KOPT-K1 (cell line): ENCODE measurements around the gene EXOC2.

Experiments
- H3K27ac ChIP-seq: fragments of 200-600 bp; sonication (generic); 2 replicates; pipeline ENCODE4 v1.5.1; 2016; ENCODE audit warnings: antibody characterized with exemption, mild to moderate bottlenecking, low read depth, low read length; ENCODE audit not compliant: poor library complexity, severe bottlenecking
- H3K36me3 ChIP-seq: fragments of 200-600 bp; sonication (generic); 2 replicates; pipeline ENCODE4 v1.5.1; 2017; ENCODE audit warnings: antibody characterized with exemption, mild to moderate bottlenecking, low read length, moderate library complexity; ENCODE audit not compliant: insufficient read depth
- H3K9me3 ChIP-seq: fragments of 200-600 bp; sonication (generic); 2 replicates; pipeline ENCODE4 v1.5.1; 2017; ENCODE audit warnings: antibody characterized with exemption, low read length, mild to moderate bottlenecking; ENCODE audit not compliant: insufficient read depth, poor library complexity, severe bottlenecking

The EXOC2 gene

GRCh38 chr6:490251-491037 is 202.5 kb downstream of the EXOC2 start:
- Histone ChIP-seq H3K36me3 (peaks cover 14% of the 10 kb centered on the region), H3K27ac (peak overlapping the region; percentile 32)

GRCh38 chr6:489762-490161 is 203.2 kb downstream of the EXOC2 start:
- peaks cover 5% of the 10 kb centered on the region for H3K9me3 ChIP-seq
- peaks cover 14% of the 10 kb centered on the region for H3K36me3 ChIP-seq
- no peak overlapping the region for H3K27ac ChIP-seq

More at GRCh38 chr6:490251-491037, 202.5 kb downstream of the EXOC2 start:
- peaks cover 5% of the 10 kb centered on the region for H3K9me3 ChIP-seq

DNA sequence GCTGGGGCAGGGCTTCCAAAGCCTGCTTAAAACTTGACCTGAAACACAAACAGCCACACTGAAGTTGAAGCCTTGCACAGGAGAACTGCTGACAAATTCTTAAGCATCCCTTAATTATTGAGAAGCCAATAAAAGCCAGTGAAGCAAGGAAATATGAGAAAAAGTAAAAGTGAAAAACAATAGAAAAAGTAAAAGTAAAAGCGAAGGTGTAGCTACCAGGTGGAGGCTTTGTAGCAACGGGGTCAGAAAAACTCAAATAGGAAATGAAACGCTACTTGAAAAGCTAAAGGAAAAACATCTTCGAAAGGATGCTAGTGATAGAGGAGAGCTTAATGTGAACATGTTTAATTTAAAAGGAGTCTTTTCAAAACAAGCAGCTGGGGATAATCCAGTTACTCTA is 203.9 kb downstream of the EXOC2 start:
- peaks cover 21% of the 10 kb centered on the region for H3K36me3 ChIP-seq
- no peak overlapping the region for H3K27ac ChIP-seq
- peaks cover 5% of the 10 kb centered on the region for H3K9me3 ChIP-seq

- Histone ChIP-seq H3K27ac (no peak overlapping the region), H3K9me3 (peaks cover 5% of the 10 kb centered on the region), H3K36me3 (peaks cover 21% of the 10 kb centered on the region)
These were observed 205.0 kb downstream of the EXOC2 start for GRCh38 chr6:487956-488355.

- peaks cover 21% of the 10 kb centered on the region for H3K36me3 ChIP-seq
- no peak overlapping the region for H3K27ac ChIP-seq
- no peaks in the 10 kb centered on the region for H3K9me3 ChIP-seq
These were observed 207.2 kb downstream of the EXOC2 start for GRCh38 chr6:485655-486170.

DNA sequence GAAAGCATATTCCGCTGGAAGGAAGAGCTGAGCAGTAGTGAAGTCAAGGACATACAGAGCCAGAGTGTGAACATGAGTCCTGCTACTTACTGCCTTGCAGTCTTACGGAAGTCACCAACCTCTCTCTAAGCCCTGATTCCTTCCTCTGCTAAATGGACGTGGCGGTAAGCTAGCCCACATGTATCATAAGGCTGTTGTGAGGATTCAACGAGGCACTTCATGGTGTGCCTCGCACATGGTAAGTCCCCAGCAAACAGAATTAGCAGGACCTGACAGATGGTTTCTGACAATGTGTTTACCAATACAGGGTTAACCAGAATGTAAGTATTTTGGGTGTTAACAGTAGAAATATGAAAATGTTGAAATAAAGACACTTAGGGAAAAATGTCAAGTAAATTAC is 208.2 kb downstream of the EXOC2 start:
- Histone ChIP-seq H3K36me3 (peaks cover 21% of the 10 kb centered on the region), H3K9me3 (no peaks in the 10 kb centered on the region), H3K27ac (no peak overlapping the region)

- Histone ChIP-seq H3K27ac (no peak overlapping the region), H3K9me3 (no peaks in the 10 kb centered on the region), H3K36me3 (peaks cover 21% of the 10 kb centered on the region)
These were observed 208.7 kb downstream of the EXOC2 start for GRCh38 chr6:484086-484745.

- peak overlapping the region; percentile 74 for H3K27ac ChIP-seq
- no peaks in the 10 kb centered on the region for H3K36me3 ChIP-seq
- H3K9me3 ChIP-seq: no peaks in the 10 kb centered on the region
These were observed 217.6 kb downstream of the EXOC2 start for GRCh38 chr6:475314-475713.

DNA sequence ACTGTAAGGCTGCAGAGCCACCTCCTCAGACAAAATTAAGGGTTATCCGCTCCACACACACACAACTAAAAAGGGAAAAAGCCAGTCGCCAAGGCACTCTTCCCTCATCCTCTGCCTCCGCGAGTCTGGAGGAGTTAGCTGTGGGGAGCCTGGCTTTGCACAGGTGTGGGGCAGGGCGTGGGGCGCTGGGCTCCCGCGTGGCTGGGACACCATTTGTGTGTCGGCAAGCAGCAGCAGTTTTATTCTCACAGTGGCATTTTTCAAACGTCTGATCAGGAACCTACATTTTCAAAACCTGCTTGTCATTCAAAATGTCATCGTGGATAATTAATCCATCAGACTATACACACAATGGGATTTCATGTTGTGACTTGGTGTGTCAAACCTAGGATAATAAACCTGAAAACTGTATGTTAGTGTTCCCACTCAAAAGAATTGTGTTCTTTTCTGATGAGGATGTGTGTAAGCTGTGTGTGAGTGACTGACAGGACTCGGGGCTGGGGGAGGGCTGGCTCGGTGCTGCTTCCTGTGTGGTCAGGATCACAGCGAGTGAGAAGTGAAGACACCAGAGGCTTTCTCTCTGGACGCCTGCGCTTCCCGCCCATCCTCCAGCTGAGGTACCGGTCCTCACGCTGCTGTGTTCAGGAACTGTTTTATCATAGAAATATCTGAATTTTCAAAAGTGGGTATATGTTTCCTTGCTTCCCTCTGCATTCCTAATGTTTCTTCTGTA is 218.3 kb downstream of the EXOC2 start:
- Histone ChIP-seq H3K36me3 (no peaks in the 10 kb centered on the region), H3K9me3 (no peaks in the 10 kb centered on the region), H3K27ac (peak overlapping the region; percentile 74)

DNA sequence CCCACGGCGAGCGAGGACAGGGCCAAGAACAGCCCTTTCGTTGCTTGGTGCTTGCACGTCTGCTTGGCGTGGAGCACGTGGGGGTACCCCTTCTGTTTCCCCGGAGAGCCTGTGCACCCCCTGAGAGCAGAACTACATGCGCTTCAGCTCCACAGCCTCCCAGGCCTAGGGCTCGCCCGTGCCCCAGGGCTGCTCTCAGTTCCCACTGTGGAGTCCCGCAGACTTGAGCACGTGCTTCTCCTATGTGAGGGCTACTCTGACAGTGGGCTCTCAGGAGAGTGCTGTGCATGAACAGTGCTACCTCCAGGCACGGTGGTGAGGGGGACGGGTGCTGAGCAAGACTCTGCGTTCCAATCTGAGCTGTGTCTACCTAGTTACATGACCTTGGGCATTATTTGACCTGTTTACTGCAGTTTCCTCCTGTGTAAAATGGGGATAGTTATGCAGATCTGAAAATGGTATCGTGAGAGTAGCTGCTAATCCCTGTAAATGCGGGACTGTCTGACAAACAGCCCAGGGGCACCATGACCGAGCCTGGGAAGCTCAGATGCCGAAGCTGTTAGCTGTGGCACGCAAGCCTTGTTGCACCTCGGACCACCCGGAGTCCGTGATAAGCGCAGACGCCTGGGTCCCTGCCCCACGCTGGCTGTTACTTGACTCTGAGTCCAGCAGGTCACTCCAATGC is 219.0 kb downstream of the EXOC2 start:
- Histone ChIP-seq H3K36me3 (no peaks in the 10 kb centered on the region), H3K9me3 (no peaks in the 10 kb centered on the region), H3K27ac (peak overlapping the region; percentile 74)

- H3K27ac ChIP-seq: peak overlapping the region; percentile 74
- H3K9me3 ChIP-seq: no peaks in the 10 kb centered on the region
- H3K36me3 ChIP-seq: no peaks in the 10 kb centered on the region
These were observed 219.6 kb downstream of the EXOC2 start for GRCh38 chr6:473356-473755.

GRCh38 chr6:470901-471448 is 222.0 kb downstream of the EXOC2 start:
- H3K9me3 ChIP-seq: no peaks in the 10 kb centered on the region
- no peaks in the 10 kb centered on the region for H3K36me3 ChIP-seq
- H3K27ac ChIP-seq: no peak overlapping the region

GRCh38 chr6:470051-470900 is 222.7 kb downstream of the EXOC2 start:
- Histone ChIP-seq H3K9me3 (no peaks in the 10 kb centered on the region), H3K36me3 (no peaks in the 10 kb centered on the region), H3K27ac (no peak overlapping the region)

DNA sequence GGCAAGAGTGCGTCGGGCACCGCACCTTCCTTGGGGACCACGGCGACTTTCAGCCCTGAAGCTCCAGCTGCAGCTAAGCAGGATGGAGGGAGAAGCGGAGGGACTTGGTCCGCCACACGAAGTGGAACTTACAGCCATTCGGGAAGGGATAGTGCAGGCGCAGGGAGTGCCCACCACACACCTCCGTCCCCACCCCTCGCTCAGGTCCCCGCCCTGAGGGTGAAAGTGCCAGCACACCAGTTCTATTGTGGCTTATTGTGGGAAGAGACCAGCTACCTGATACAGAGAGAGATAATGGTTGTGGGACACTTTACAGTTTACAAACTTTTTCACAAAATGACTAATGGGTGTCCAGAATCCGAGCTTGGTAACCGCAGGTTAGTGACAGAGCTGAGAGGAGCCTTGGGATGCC is 225.3 kb downstream of the EXOC2 start:
- H3K27ac ChIP-seq: no peak overlapping the region
- no peaks in the 10 kb centered on the region for H3K36me3 ChIP-seq
- H3K9me3 ChIP-seq: no peaks in the 10 kb centered on the region
